HG03571 (cell line): Measurements from ENCODE around the gene GPC5.
A peak's percentile ranks its signal among the peaks of the same experiment; 100 is the strongest.
"Not testable (repeated sequence)": the region's sequence is repeated elsewhere in the genome, so short reads cannot be mapped to it uniquely, and the experiment has no call there.

Source experiments
- ATAC-seq: cut with Tn5 transposase; IDR thresholded peaks from one replicate; pipeline ENCODE4 v1.9.1; 2021; ENCODE audit not compliant: unreplicated experiment

GPC5 gene

DNA sequence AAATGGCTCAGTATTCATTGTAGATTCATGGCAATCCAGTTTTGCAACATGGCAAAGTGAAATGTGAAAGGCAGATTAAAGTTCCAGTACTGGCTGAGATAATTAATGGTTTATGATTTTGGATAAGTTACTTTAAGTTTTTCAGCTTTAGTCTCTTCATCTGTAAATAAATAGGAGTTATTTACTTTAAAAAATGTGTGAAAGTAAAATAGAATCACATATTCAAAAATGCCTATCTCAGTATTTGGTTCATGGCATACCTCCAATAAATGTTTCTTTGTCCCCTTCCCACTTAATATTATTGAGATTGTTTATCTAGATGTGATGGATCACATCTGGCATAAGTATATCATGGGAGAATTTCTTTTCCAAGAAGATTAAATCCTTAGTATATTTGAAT lies 426.0 kb downstream of the GPC5 start:
- no peak for ATAC-seq

DNA sequence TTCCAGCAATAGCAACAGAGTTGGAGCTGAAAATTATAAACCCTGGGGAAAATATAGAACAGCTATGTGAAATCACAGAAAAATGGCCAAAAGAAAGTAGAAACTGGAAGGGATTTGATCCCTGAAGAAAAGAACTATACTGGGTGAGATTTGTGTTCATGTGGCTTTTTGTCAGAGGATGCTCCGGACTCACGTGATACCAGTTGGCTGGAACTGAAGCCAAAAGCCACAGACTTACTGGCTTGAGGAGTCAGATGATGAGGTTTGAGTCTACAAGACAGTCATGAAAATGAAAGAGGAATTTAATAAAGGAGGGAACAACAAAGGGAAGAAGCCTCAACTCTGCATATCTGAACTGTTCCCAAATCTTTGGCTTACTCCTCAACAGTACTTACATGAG lies 427.1 kb downstream of the GPC5 start:
- ATAC-seq, result no peak

DNA sequence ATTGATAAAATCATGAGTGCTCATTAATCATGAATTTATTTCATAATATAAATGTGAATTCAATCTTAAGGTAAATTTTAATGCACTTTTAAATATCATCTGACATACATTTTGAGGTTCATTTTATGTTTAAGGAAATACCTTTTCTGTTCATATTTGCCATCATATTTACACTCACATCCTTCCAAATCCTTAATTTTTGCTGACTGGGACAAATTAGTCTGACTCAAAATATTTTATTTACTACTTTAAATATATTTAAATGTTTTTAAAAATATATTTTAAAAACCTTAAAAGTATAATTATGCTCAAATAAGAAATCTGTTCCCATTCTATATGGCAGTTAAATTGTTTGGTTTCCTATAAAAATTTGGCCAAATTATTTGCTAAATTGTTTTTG lies 438.1 kb downstream of the GPC5 start:
- ATAC-seq, result no peak

DNA sequence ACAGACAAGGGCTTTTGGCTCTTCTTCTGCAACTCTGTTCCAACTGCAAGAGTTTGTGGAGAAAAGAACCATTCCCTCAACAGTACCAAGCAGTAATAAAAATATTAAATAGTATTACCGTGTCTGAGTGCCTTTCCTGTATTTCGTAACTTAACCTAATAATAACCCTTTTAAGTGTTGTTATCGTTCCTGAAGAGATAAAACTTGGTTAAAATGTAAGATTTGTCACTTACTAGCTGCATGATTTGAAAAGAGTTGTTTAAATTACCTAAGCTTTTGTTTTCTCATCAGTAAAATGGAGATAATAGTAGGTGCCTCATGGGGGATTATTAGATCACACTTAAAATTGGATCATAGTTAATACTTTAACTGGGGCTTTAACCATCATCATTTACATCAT lies 447.2 kb downstream of the GPC5 start:
- no peak for ATAC-seq

DNA sequence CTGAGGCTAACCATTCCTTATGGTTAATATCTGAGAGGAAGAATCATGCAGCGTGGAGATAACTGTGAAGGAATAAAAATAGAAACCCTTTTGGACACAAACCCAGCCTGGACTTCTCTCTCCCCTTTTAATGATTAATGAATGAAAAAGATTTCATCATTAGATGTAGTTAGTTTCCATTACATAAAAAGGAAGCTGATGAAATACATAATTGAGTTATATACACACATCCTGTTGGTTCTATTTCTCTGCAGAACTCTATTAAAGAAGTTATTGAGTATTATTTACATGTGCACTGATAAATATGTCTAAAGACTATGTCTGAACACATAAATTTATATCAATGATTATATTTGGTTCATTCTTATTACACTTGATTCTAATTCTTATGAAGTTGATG lies 465.3 kb downstream of the GPC5 start:
- no peak for ATAC-seq

DNA sequence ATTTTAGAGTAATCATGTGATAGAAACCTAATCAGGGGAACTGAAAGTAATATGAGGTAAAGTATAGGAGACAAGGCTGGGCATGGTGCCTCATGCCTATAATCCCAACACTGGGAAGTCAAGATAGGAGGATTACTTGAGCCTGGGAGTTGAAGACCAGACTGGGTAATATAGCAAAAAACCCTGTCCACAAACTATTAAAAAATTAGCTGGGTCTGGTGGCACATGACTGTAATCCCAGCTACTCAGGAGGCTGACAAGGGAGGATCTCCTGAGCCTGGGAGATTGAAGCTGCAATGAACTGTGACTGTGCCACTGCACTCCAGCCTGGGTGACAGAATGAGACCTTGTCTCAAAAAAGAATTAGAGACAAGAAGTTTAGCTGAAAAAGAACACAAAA lies 469.9 kb downstream of the GPC5 start:
- ATAC-seq, result no peak

DNA sequence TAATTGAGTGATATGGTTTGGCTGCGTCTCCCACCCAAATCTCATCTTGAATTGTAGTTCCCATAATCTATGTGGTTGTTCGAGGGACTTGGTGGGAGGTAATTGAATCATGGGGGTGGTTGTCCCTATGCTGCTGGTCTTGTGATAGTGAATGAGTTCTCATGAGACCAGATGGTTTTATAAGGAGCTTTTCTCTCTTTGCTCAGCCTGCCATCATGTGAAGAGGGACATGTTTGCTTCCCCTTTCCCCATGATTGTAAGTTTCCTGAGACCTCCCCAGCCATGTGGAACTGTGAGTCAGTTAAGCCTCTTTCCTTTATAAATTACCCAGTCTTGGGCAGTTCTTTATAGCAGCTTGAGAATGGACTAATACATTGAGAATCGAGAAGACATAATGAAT lies 480.1 kb downstream of the GPC5 start:
- no peak for ATAC-seq

DNA sequence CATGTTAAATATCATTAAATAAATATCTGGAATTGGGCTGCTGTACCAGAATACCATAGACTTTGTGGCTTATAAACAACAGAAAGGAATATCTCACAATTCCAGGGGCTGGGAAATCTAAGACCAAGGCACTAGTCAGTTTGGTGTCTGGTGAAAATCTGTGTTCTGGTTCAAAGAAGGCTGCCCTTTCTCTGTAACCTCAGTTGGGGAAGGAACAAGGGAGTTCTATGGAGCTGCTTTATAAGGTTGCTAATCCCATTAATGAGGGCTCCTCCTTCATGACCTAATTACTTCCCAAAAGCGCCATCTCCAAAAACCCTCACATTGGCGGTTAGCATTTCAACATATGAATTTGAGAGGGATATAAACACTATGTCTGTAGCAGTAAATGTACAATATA lies 480.9 kb downstream of the GPC5 start:
- ATAC-seq, result no peak

- no peak for ATAC-seq
These were observed 484.5 kb downstream of the GPC5 start for GRCh38 chr13:91882918-91883317.

GRCh38 chr13:91889641-91890040 lies 491.2 kb downstream of the GPC5 start:
- ATAC-seq, result no peak

DNA sequence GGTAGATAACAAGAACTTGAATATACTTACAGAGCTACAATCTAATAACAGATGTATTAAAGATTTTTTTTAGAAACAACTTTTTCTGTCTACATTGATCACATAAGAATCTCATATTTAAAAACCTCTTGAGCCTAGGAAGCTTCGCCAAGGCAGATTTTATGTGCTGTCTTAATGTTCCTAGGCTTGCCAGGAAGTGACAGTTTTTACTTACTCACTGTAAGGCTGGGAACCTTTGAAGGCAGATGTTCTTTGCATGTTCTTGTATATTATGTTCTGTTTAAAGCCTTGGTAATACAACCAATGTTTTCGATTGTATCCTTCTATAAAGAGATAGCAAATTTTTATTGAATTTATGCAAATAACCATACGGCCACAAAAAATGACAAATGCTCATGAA lies 492.7 kb downstream of the GPC5 start:
- no peak for ATAC-seq

DNA sequence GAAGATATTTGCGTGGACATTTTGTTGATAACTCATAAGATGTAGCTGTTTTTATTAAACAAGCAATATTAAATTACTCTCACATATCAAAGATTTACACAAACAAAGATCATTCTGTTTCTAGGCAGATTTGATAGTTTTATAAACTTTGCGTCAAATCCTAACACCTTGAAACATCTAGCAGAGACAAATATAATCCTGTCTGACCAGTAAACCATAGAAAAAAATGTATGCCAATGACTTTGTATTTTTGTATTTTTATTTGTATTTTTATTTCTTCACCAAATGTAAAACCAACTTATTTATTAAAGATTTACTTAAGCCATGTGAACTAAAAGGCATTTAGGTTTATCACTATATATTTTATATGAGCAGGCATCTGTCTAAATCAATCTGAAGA lies 494.6 kb downstream of the GPC5 start:
- no peak for ATAC-seq

DNA sequence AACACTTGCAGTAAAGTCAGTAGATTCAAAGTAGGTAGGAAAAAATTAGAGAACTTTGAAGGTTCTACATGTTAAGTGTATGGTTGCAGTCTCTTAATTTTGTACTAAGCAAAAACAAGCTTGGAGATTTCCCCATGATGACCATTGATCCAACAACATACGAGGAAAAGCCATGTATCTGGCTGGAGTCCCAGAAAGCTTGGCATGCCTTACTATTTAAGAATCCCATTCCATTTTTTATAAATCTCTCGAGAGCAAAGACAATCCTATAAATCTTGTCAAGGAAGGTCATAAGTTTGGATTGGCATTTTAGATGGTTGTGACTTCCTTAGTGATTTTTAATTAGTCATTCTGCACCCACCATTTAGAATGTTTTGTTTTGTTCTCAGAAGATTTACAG lies 495.9 kb downstream of the GPC5 start:
- no peak for ATAC-seq

DNA sequence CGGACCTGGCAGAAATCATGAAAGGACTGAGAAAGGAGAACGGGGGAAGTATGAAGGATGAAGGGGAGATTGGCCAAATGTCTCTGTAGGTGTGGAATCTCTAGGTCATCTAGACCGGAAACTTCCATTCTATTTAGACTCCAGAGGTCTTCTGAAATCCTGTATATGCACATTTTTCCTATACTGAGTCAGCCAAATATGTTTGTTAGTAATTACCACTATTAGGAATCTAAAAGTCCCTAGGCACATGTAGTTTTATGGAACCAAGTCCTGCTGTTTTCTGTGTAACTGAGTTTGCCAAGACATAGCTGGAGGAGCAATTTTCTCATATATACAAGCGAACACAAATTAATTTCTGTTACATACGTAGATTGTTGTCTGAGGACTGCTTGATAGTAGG lies 498.1 kb downstream of the GPC5 start:
- ATAC-seq, result no peak

- not testable (repeated sequence) for ATAC-seq
These were observed 500.6 kb downstream of the GPC5 start for GRCh38 chr13:91898986-91899385.

- ATAC-seq, result no peak
These were observed 503.9 kb downstream of the GPC5 start for GRCh38 chr13:91902291-91902690.

DNA sequence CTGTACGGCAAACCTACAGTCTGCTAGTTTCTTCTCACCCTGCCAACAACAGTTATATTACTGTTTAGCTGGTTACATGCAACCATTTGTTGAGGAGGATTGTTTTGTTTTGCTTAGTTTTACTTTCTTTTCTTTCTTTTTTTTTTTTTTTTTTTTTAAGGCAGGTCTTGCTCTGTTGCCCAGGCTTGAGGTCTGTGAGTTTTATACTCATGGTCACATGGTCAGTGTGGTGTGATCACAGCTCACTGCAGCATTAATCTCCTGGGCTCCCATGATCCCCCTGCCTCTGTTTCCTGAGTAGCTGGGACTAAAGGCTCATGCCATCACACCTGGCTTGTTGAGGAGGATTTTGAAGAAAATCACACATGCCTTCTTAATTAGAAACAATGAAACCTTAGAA lies 505.6 kb downstream of the GPC5 start:
- ATAC-seq, result peak; percentile 89

DNA sequence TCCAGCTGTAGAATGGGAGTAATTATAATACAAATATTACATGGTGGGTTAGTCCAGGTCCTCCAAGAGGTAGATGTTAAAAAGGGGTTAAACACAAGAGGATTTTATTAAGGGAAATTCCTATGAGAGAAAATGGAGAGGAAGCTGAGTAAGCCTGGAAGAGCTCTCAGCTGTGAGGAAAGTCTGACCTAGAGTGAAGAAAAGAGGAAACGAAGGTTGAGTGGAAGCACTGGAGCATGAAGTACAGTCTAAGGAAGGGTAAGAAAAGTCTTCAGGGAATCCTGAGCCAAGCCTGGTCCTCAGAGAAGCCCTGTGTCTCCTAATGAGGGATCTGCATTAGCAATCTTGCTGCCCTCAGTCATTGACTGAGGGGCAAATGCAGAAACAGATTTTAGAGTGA lies 506.2 kb downstream of the GPC5 start:
- ATAC-seq, result peak; percentile 51

GRCh38 chr13:91907398-91907797 lies 509.0 kb downstream of the GPC5 start:
- no peak for ATAC-seq

DNA sequence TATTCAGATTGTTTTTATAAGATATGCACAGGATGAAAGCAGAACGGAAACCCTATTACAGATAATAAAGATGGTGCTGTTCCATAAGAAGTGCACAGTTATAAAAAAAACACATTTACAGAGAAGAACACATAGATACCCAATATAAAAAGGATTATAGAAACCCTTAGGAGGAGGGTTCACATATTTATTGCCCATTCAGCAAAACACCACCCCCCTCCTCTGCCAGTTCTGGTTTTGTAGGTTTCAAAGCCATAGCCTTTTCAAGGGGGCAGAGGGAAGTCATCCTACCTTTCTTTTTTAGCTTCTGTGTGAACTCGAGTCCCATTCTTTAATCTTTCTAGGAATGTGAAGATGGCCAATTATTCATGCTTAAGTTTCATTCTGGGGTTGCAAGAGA lies 511.2 kb downstream of the GPC5 start:
- ATAC-seq, result no peak

DNA sequence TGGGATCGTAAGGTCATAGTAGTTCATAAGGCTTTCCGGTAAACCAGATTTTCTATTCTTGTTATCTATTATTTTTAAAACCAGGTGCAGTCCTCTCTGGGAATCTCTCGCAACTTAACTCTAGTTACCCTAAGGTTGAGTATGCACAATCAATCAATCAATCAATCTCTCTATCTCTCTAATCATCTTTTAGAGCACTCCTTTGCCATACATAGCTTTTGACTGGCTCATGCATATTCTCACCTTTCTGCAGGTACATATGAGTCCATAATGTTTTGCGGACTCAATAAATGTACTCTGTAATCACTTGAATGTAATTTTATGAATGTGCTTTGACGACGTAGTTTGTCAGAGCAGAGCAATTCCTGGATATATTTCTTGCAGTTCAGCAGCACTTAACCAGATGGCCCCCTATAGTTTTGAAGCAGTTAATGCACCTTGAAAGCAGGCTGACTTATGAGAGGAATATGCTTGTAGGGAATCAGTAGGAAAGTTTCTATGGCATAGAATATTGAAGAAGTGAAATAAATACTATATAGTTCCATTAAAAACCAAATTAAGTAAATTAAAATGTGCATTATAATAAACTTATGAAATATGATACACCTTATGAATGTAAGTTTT lies 524.7 kb downstream of the GPC5 start:
- ATAC-seq, result no peak

DNA sequence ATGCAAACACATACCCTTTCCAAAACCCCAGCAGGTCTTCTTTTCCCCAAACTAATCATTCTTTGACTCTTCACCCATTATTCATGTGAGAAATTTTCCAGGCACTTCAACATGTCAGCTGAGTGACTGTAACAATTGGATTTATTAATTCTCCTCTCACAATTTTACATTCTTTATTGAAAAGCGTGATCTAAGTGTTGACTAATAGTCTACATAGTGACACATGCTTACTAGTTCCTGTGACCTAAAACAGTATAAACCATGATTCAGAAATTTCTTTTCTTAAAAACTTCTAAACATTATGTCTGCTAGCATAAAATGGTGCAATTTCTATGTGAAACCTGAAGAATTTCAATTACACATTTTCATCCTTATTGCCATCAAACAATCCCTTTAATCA lies 532.3 kb downstream of the GPC5 start:
- ATAC-seq, result no peak

DNA sequence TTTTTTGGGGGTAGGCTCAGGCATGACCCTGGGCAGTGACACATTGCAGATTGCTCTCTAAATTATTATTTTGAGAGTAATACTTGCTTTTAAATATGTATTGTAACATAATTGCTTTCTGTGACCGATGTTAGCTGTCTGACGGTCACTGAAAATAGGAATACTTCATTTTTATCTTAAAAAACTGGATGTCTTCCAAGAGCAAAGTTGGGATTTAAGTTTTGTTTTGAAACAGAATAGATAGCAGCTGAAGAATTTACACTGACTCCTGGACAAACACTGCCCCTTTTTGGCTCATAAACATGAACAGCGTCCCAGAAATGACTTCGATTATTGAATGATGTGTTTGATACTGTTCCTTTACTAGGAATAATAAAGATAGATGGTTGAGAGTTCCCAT lies 535.9 kb downstream of the GPC5 start:
- no peak for ATAC-seq
